ENCODE measurements around the gene GALNT7.
A peak's percentile ranks its signal among the peaks of the same experiment; 100 is the strongest.
"Not testable (repeated sequence)": the region's sequence is repeated elsewhere in the genome, so short reads cannot be mapped to it uniquely, and the experiment has no call there.

GALNT7 gene

DNA sequence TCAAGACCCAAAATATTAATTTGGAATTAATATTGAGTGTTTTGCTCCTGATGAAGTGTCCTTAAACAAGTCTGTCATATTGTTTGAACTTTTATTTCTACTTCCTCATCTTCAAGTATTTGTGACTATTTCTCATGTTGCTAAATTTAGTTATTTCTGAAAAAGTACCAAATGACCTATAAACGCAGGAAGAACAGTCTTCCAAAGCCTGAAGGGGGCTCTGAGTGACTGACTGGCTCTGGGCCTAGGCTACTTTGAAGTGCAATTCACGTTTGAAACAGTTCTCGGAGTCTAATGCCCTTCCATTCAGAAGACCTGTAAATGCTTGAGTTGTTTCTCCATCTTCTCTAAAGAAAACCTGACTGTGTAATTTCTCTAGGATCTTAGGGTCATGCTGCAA, 26.5 kb downstream of the GALNT7 start:
- DNase-seq, result no peak

- no peak for DNase-seq
These were observed 30.9 kb downstream of the GALNT7 start for GRCh38 chr4:173199553-173199952.

DNA sequence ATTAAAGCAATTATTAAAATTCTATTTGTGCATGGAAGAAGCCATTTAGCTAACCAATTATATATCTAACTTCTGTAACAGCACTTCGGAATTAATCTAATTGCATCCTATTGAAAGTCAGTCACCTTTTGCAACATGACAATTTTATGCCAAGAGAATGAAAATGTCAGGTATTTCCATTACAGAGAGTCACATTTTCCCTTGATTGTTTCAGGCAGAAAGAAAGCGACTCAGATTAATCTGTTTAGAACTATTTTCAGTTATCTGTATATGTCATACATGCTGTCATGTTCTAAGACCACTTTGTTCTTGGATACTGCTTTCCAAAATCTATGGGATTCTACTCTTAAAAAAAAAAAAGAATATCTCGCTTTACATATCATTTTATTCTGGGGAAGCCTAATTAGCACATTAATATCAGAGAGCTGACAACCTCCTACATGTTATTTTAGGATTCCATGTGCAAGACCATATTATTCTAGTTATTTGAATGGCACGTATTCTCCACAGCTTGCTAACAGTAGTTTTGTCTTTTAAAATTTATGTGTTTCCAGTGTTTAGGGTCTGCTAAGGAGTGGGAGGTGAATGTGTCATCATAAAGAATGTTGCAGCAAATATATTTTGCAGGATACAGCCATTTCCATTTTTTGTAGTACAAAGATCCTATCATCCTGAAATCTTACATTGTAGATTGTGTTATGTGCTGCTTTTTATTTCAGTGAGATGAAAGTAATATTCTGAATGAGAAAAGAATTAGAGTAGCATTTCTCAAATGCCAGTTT, 31.7 kb downstream of the GALNT7 start:
- no peak for DNase-seq

DNA sequence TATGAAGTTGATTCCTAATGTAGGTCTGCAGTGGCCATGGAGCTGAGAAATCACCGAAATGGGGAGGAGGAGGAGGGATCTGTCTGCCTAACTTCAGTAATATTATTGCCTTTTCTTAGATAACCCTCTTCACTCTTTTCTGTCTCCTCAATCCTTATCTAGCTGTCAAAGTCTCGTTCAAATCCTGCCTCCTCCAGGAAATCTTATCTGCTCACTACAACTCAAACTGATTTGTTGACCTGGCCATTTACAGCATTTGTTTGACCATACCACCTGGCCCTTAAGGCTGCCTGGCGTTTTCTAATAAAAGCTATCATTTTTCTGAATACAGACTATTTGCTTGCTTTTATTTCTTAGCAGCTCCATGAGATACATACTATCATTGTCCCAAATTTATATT, 33.8 kb downstream of the GALNT7 start:
- DNase-seq, result no peak

DNA sequence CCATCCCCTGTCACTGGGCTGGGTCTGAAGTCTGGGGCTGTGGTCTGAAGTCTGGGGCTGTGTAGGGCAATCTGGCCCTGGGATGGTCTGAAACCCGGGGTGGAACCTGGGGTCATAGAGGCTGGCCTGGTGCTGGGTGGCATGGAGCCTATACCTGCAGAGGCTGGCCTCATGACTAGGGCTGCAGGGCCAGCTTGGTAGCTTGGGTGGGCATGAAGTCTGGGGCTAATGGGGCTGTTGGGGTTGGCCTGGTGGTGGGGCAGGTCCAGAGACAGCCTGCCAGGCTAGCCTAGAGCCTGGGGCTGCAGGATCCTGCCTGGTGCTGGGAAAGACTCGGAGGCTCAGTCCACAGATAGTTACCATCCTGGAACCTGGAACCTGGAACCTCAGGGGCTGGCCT, 37.0 kb downstream of the GALNT7 start:
- no peak for DNase-seq

- no peak for DNase-seq
These were observed 39.8 kb downstream of the GALNT7 start for GRCh38 chr4:173208420-173208819.

DNA sequence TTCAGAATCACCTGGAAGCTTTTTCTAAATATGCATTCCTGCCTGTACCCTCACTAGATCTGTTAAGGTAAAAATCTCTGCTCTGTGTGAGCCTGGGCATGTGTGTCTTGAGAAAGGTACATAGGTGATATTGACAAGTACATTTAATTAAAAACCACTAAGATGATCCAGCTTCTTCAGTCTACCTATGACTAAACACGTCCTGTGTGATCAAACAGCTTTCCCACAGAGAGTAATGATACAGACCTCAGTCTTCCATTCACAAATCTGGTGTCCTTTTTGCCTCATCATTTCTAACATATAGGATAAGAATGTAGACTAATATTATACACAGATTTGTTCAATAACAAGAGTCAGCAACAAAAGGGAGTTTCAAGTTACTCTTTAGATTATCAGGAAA, 42.6 kb downstream of the GALNT7 start:
- DNase-seq, result no peak

- no peak for DNase-seq
These were observed 43.2 kb downstream of the GALNT7 start for GRCh38 chr4:173211838-173212237.

DNA sequence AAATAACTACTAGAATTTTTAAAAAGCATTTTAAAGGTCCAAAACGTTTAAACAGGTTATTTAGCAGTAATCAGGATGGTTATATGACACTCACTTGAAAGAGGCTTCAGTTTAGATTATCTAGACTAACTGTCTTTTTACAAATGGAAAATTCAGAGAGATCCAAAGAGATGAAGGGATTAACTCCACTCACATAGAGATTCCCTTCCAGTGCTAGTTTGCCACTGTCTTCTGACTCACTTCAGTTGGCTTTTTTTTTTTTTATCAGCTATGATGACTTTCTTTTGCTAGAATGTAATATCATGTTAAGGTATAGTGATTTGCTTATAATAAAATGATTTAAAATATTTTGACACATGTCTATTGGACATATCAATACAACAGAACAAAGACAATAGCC, 43.8 kb downstream of the GALNT7 start:
- no peak for DNase-seq

GRCh38 chr4:173213296-173213695, 44.7 kb downstream of the GALNT7 start:
- no peak for DNase-seq

GRCh38 chr4:173214231-173214630, 45.6 kb downstream of the GALNT7 start:
- DNase-seq, result no peak

- peak; percentile 9 for DNase-seq
These were observed 46.0 kb downstream of the GALNT7 start for GRCh38 chr4:173214661-173215060.

- DNase-seq, result no peak
These were observed 48.5 kb downstream of the GALNT7 start for GRCh38 chr4:173217075-173217474.

DNA sequence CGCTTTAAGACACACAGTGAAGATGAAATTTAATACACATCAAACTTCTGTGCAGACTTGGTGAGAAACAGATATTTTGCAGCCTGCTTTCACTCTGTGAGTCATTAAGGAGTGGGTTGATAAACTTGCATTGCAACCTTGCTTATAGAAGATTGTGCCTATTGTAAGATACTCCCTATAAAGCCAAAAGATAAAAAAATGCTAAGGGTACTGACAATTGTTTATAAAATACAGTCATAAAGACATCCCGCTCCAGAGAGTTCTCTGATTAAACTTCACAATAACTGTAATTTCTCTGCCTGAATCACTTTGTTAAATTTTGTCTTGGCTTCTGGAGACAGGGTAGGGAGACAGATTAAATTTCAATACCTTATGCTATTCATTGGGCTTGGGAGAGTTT, 49.1 kb downstream of the GALNT7 start:
- DNase-seq, result no peak

GRCh38 chr4:173218411-173219125, 50.0 kb downstream of the GALNT7 start:
- no peak for DNase-seq

DNA sequence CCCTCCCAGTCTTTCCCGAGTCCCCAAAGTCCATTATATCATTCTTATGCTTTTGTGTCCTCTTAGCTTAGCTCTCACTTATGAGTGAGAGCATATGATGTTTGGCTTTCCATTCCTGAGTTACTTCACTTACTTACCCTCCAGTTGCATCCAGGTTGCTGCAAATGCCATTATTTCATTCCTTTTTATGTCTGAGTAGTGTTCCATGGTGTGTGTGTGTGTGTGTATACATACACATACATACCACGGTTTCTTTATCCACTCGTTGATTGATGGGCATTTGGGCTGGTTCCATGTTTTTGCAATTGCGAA, 50.5 kb downstream of the GALNT7 start:
- DNase-seq, result not testable (repeated sequence)

DNA sequence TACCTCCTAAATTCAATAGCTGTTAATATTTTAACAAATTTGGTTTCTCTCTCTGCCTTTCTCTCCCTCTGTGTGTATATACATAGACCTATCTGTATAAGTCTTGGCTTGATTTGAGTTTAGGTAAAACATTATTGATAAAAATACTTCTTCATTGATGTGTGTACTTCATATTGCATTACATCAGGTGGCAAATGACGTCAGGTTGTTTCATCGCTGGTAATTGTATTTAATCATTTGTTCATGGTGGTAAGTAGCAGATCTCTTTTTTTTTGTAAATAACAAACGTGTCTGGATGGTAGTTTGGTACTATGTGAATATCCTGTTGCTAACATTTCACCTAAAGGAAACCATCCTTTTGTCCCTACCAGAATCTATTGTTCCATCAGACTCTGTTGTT, 55.1 kb downstream of the GALNT7 start:
- DNase-seq, result no peak

DNA sequence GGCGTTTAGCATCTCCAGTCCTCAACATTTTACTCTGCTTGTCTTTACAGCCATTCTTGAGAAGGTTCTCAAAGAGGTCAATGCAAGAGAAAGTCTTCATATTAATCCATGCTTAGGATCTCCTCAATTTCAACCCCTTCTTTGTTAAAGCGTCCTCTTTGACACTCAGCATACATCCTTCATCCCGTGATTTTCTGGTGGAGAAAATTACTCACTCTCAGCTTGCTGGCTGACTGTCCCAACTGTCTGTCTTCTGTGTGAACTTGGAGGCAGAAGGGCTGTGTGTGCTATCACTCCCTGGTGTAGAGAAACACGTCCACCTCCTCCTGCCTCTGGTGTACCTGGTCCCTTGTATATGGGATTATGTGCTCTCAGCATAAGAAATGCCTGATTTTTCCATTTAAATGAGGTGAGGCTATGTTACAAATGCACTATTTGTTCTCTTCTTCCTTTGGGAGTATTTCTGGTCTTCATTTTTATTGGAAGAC, 57.8 kb downstream of the GALNT7 start:
- DNase-seq, result no peak

DNA sequence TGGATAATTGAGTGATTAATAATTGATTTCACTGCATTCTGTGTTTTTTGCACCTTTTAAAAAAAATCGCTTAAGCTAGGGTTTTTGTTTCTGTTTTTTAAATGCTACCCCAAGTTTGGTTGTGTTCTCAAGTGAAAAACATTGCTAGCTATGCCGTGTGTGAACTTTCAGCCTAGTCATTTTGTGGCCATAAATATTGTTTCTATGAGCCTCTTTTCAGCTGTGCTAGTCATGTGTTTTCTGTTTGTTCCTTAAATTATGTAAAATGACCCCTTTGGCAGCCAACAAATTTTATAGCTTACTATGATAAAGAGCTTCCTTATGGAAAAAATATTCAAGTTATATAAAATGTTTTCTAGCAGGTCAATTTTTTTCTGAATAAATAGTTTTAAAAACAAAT, 59.1 kb downstream of the GALNT7 start:
- no peak for DNase-seq

DNA sequence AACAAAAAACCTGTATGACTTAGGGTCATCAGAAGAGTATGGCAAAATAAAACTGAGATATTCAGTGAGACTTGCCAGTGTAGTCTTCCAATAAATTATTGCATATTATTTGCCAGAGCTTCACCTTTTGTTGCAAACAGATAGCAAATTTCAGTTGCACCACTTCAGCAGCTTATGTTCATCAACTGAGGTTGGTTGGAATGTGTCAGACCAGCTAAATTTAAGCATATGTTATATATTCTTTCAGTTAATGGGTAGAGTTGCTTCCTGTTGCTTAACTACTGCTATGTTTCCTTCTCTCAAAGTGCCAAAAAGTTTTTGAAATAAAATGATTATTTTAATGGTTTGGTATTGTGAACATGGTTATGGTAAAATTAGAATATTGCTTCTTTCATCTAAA, 61.5 kb downstream of the GALNT7 start:
- DNase-seq, result no peak

DNA sequence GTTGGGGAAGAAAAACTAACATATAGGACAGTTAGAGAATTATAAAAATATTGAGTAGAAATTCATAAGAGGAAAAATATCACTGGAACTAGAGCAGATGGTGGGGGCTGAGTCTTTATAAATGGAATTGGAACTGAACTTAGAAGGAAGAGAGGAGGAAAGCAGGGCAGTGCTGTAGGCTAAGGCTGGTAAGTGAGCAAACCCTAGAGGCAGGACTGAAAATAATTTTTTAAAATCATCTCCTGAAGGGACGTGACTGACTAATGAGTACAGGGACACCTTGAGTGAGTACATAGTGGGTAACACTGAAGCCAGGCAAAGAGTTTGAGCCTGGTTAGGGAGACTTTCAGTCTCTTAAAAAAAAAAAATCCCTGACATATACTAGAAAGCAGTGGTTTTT, 63.3 kb downstream of the GALNT7 start:
- no peak for DNase-seq

DNA sequence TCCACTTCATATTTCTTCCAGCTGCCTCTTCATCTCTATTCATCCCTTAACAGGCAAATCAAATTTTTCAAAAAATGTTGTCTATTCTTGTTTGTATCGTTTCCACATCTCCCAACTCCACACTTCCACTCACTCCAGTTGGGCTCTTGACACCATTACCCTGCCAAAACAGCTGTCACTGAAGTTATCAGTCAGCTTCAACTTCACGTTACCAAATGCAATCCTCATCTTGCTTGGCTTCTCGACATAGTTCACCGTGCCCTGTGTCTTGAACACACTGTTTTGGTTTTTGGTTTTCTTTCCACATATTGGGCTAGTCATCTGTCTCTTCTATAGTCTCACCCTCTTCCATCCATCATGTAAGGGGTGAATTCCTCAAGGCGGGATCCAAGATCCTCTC, 65.2 kb downstream of the GALNT7 start:
- DNase-seq, result no peak

DNA sequence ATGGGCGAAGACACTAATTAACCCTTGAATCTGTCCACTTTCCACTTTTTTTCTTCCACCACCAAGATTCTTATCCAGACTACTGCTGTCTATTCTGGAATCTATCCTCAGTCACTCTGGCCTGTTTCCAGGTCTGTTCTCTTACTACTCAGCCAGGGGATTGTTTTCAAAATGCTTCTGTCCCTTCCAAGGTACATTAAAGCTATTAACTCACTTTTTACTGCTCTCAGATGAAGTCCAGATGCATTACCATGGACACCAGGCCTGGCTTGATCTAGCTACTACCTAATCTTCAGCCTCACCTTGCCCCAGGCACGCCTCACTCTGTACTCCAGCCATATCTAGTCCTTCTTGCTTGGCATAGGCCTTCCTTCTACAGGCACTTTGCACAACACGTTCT, 66.4 kb downstream of the GALNT7 start:
- no peak for DNase-seq

- DNase-seq, result no peak
These were observed 67.7 kb downstream of the GALNT7 start for GRCh38 chr4:173236301-173236700.

GRCh38 chr4:173237152-173237551, 68.5 kb downstream of the GALNT7 start:
- DNase-seq, result no peak
